GM21737 (cell line): Measurements from ENCODE around the gene C20orf96.

Experiments used
- ATAC-seq: cut with Tn5 transposase; IDR thresholded peaks from one replicate; pipeline ENCODE4 v1.9.1; 2021; ENCODE audit warnings: mild to moderate bottlenecking, moderate library complexity; ENCODE audit not compliant: unreplicated experiment

Gene C20orf96

GRCh38 chr20:312866-313265 is 22.3 kb upstream of the C20orf96 start:
- ATAC-seq, result no peak

- no peak for ATAC-seq
Observed at GRCh38 chr20:312067-312466, 21.5 kb upstream of the C20orf96 start.

- ATAC-seq, result no peak
Observed at GRCh38 chr20:311609-312008, 21.1 kb upstream of the C20orf96 start.

GRCh38 chr20:310645-311044 is 20.1 kb upstream of the C20orf96 start:
- ATAC-seq, result no peak

GRCh38 chr20:309841-310644 is 19.5 kb upstream of the C20orf96 start:
- ATAC-seq, result peak; percentile 93

GRCh38 chr20:309306-309840 is 18.8 kb upstream of the C20orf96 start:
- no peak for ATAC-seq

GRCh38 chr20:308427-309038 is 18.0 kb upstream of the C20orf96 start:
- no peak for ATAC-seq

- ATAC-seq, result no peak
Observed at GRCh38 chr20:305745-306144, 15.2 kb upstream of the C20orf96 start.

- ATAC-seq, result no peak
Observed at GRCh38 chr20:301886-302848, 11.6 kb upstream of the C20orf96 start.

GRCh38 chr20:300345-300990 is 9.9 kb upstream of the C20orf96 start:
- ATAC-seq, result no peak

GRCh38 chr20:298776-299391 is 8.3 kb upstream of the C20orf96 start:
- no peak for ATAC-seq

GRCh38 chr20:297925-298775 is 7.6 kb upstream of the C20orf96 start:
- ATAC-seq, result peak; percentile 18

GRCh38 chr20:297098-297924 is 6.8 kb upstream of the C20orf96 start, which contains the start of gene ZCCHC3:
TSS of gene ZCCHC3 (plus strand) at chr20:297570. CDS start at chr20:297587, 17 bp downstream.
- peak; percentile 66 for ATAC-seq

GRCh38 chr20:295804-296203 is 5.3 kb upstream of the C20orf96 start:
- ATAC-seq, result no peak

GRCh38 chr20:294602-295001 is 4.1 kb upstream of the C20orf96 start:
- no peak for ATAC-seq

- no peak for ATAC-seq
Observed at GRCh38 chr20:289693-290083, 862 bp downstream of the C20orf96 start.

GRCh38 chr20:288956-289692 is 1.4 kb downstream of the C20orf96 start:
- no peak for ATAC-seq

GRCh38 chr20:286508-286907 is 4.0 kb downstream of the C20orf96 start:
- ATAC-seq, result no peak
